ENCODE data around the gene HMGN1. TPM values are rescaled to one million over a fixed set of nuclear protein-coding genes. Genes with fewer than 3 reads are reported as not detected.
A peak's percentile ranks its signal among the peaks of the same experiment; 100 is the strongest.

Gene HMGN1
- total RNA-seq, 1 donor, result 154 TPM

- Histone ChIP-seq H2AFZ (ENCODE audit: low read length) (no peak overlapping the region), H4K20me1 (ENCODE audit: insufficient read depth, low read length) (no peaks in the 10 kb centered on the region), H3K4me2 (ENCODE audit: insufficient read depth, low read length) (no peak overlapping the region), H3K4me1 (ENCODE audit: insufficient read depth, low read length) (peaks cover 16% of the 10 kb centered on the region), H3K79me2 (ENCODE audit: insufficient read depth, low read length) (peaks cover 2% of the 10 kb centered on the region), H3K27ac (ENCODE audit: low read depth, low read length) (no peak overlapping the region), H3K36me3 (ENCODE audit: insufficient read depth, low read length) (no peaks in the 10 kb centered on the region), H3K27me3 (ENCODE audit: insufficient read depth, low read length) (no peaks in the 10 kb centered on the region), H3K9me3 (ENCODE audit: low read depth, low read length) (no peaks in the 10 kb centered on the region), H3K4me3 (ENCODE audit: insufficient read depth, low read length) (no peak overlapping the region)
- peak; percentile 37 for DNase-seq (ENCODE audit: insufficient read length, low spot score, missing footprints)
- no peak for TF ChIP-seq CTCF (IDR thresholded peaks at IDR 0.05; ENCODE audit: extremely low read depth, low read depth, low read length)
Observed at GRCh38 chr21:39318091-39318959, 30.6 kb downstream of the HMGN1 start.

- no peak overlapping the region for H3K27ac ChIP-seq (ENCODE audit: low read depth, low read length)
- H2AFZ ChIP-seq (ENCODE audit: low read length), result no peak overlapping the region
- peak; percentile 32 for DNase-seq (ENCODE audit: insufficient read length, low spot score, missing footprints)
- no peak overlapping the region for H3K4me2 ChIP-seq (ENCODE audit: insufficient read depth, low read length)
- H3K27me3 ChIP-seq (ENCODE audit: insufficient read depth, low read length), result no peaks in the 10 kb centered on the region
- no peak overlapping the region for H3K4me3 ChIP-seq (ENCODE audit: insufficient read depth, low read length)
- H3K79me2 ChIP-seq (ENCODE audit: insufficient read depth, low read length), result peaks cover 2% of the 10 kb centered on the region
- peaks cover 16% of the 10 kb centered on the region for H3K4me1 ChIP-seq (ENCODE audit: insufficient read depth, low read length)
- no peaks in the 10 kb centered on the region for H4K20me1 ChIP-seq (ENCODE audit: insufficient read depth, low read length)
- TF ChIP-seq CTCF (IDR thresholded peaks at IDR 0.05; ENCODE audit: extremely low read depth, low read depth, low read length), result no peak
- H3K36me3 ChIP-seq (ENCODE audit: insufficient read depth, low read length), result no peaks in the 10 kb centered on the region
- H3K9me3 ChIP-seq (ENCODE audit: low read depth, low read length), result no peaks in the 10 kb centered on the region
Observed at GRCh38 chr21:39317134-39318090, 31.5 kb downstream of the HMGN1 start.

GRCh38 chr21:39316729-39317128 lies 32.2 kb downstream of the HMGN1 start:
- no peak overlapping the region for H3K27ac ChIP-seq (ENCODE audit: low read depth, low read length)
- TF ChIP-seq CTCF (IDR thresholded peaks at IDR 0.05; ENCODE audit: extremely low read depth, low read depth, low read length), result no peak

More at GRCh38 chr21:39316729-39317128, 32.2 kb downstream of the HMGN1 start:
- no peaks in the 10 kb centered on the region for H3K9me3 ChIP-seq (ENCODE audit: low read depth, low read length)
- H3K4me1 ChIP-seq (ENCODE audit: insufficient read depth, low read length), result peaks cover 16% of the 10 kb centered on the region
- no peak overlapping the region for H2AFZ ChIP-seq (ENCODE audit: low read length)
- no peaks in the 10 kb centered on the region for H3K27me3 ChIP-seq (ENCODE audit: insufficient read depth, low read length)
- DNase-seq (ENCODE audit: insufficient read length, low spot score, missing footprints), result no peak
- H3K4me3 ChIP-seq (ENCODE audit: insufficient read depth, low read length), result no peak overlapping the region
- H3K4me2 ChIP-seq (ENCODE audit: insufficient read depth, low read length), result no peak overlapping the region
- no peaks in the 10 kb centered on the region for H3K36me3 ChIP-seq (ENCODE audit: insufficient read depth, low read length)
- H4K20me1 ChIP-seq (ENCODE audit: insufficient read depth, low read length), result no peaks in the 10 kb centered on the region
- peaks cover 8% of the 10 kb centered on the region for H3K79me2 ChIP-seq (ENCODE audit: insufficient read depth, low read length)

Measured in osteoblast (primary cell).